Parathyroid adenoma (tissue), 2 donors: ENCODE results near the gene ECM1.
A peak's percentile ranks its signal among the peaks of the same experiment; 100 is the strongest.

Experiments used
- H2AFZ ChIP-seq: fragments of 300-600 bp; sonication (generic); one replicate; pipeline ENCODE4 v1.7.0; 2017; ENCODE audit warnings: antibody characterized with exemption, mild to moderate bottlenecking
- H3K27ac ChIP-seq: fragments of 300-600 bp; sonication (generic); one replicate; pipeline ENCODE4 v1.7.0; 2017
- H3K27me3 ChIP-seq: fragments of 300-600 bp; sonication (generic); one replicate; pipeline ENCODE4 v1.7.0; 2017; ENCODE audit warnings: low read length; ENCODE audit not compliant: control insufficient read depth, insufficient read depth
- H3K36me3 ChIP-seq: fragments of 300-600 bp; sonication (generic); one replicate; pipeline ENCODE4 v1.7.0; 2017; ENCODE audit warnings: low read length; ENCODE audit not compliant: control insufficient read depth, insufficient read depth
- H3K4me1 ChIP-seq: fragments of 300-600 bp; sonication (generic); one replicate; pipeline ENCODE4 v1.7.0; 2017; ENCODE audit warnings: control low read depth
- H3K4me2 ChIP-seq: fragments of 300-600 bp; sonication (generic); one replicate; pipeline ENCODE4 v1.7.0; 2017; ENCODE audit warnings: low read length
- H3K4me3 ChIP-seq: fragments of 300-600 bp; sonication (generic); one replicate; pipeline ENCODE4 v1.7.0; 2017; ENCODE audit warnings: low read depth, low read length
- H3K79me2 ChIP-seq: fragments of 300-600 bp; sonication (generic); one replicate; pipeline ENCODE4 v1.7.0; 2017; ENCODE audit warnings: control low read depth
- H3K9ac ChIP-seq: fragments of 300-600 bp; sonication (generic); one replicate; pipeline ENCODE4 v1.7.0; 2017; ENCODE audit warnings: mild to moderate bottlenecking
- H3K9me3 ChIP-seq: fragments of 300-600 bp; sonication (generic); one replicate; pipeline ENCODE4 v1.7.0; 2017; ENCODE audit warnings: low read length; ENCODE audit not compliant: control insufficient read depth
- CTCF ChIP-seq: fragments of 300-600 bp; sonication (generic); IDR thresholded peaks from one replicate; pipeline ENCODE4 v1.7.0; 2017; ENCODE audit warnings: antibody characterized with exemption, mild to moderate bottlenecking
- donor health status: primary hyperparathyroidism.

ECM1 gene

GRCh38 chr1:150514260-150514659 is 6.4 kb downstream of the ECM1 start:
- no peak overlapping the region for H3K9ac ChIP-seq
- H3K4me3 ChIP-seq: no peak overlapping the region
- TF ChIP-seq CTCF: no peak
- H3K79me2 ChIP-seq: no peaks in the 10 kb centered on the region
- H3K36me3 ChIP-seq: no peaks in the 10 kb centered on the region
- H3K9me3 ChIP-seq: no peaks in the 10 kb centered on the region
- no peaks in the 10 kb centered on the region for H3K4me1 ChIP-seq
- H3K27ac ChIP-seq: no peak overlapping the region
- no peak overlapping the region for H3K4me2 ChIP-seq
- H3K27me3 ChIP-seq: no peaks in the 10 kb centered on the region
- H2AFZ ChIP-seq: no peak overlapping the region

- peak overlapping the region; percentile 86 for H3K4me2 ChIP-seq
- TF ChIP-seq CTCF: no peak
- no peaks in the 10 kb centered on the region for H3K36me3 ChIP-seq
- peak overlapping the region; percentile 39 for H3K27ac ChIP-seq
- no peaks in the 10 kb centered on the region for H3K27me3 ChIP-seq
- H3K79me2 ChIP-seq: no peaks in the 10 kb centered on the region
- no peak overlapping the region for H3K9ac ChIP-seq
- H3K4me1 ChIP-seq: no peaks in the 10 kb centered on the region
- H3K4me3 ChIP-seq: peak overlapping the region; percentile 80
- peak overlapping the region; percentile 93 for H2AFZ ChIP-seq
- H3K9me3 ChIP-seq: no peaks in the 10 kb centered on the region
Measured at GRCh38 chr1:150514913-150515327, 7.0 kb downstream of the ECM1 start.

GRCh38 chr1:150515328-150516049 is 7.6 kb downstream of the ECM1 start, which contains the start of gene FALEC:
TSS of gene FALEC (plus strand) at chr1:150515752.
- no peaks in the 10 kb centered on the region for H3K27me3 ChIP-seq
- H3K4me1 ChIP-seq: no peaks in the 10 kb centered on the region
- H3K9me3 ChIP-seq: no peaks in the 10 kb centered on the region
- no peak within 1 kb of the TSS for H3K9ac ChIP-seq
- H3K4me3 ChIP-seq: peak within 1 kb of the TSS; percentile 80
- H3K36me3 ChIP-seq: no peaks in the 10 kb centered on the region
- H2AFZ ChIP-seq: peak within 1 kb of the TSS; percentile 93
- peak within 1 kb of the TSS; percentile 39 for H3K27ac ChIP-seq
- TF ChIP-seq CTCF: no peak
- no peaks in the 10 kb centered on the region for H3K79me2 ChIP-seq
- H3K4me2 ChIP-seq: peak within 1 kb of the TSS; percentile 86

GRCh38 chr1:150516050-150516591 is 8.2 kb downstream of the ECM1 start:
- peak overlapping the region; percentile 80 for H3K4me3 ChIP-seq
- no peak overlapping the region for H3K9ac ChIP-seq
- no peaks in the 10 kb centered on the region for H3K79me2 ChIP-seq
- no peaks in the 10 kb centered on the region for H3K36me3 ChIP-seq
- no peaks in the 10 kb centered on the region for H3K9me3 ChIP-seq
- no peaks in the 10 kb centered on the region for H3K4me1 ChIP-seq
- peak overlapping the region; percentile 39 for H3K27ac ChIP-seq
- peak overlapping the region; percentile 86 for H3K4me2 ChIP-seq
- no peaks in the 10 kb centered on the region for H3K27me3 ChIP-seq
- no peak for TF ChIP-seq CTCF
- peak overlapping the region; percentile 93 for H2AFZ ChIP-seq
